NCI-H510A treated with DMSO at 0.1 percent for 48 hours (cell line): ENCODE measurements around the gene MRPL21.

Source experiments
- DNase-seq: peaks from one replicate; lab custom pipeline; 2025; lab: John Stamatoyannopoulos, UW

The MRPL21 gene

GRCh38 chr11:68935066-68935465, 31.4 kb upstream of the MRPL21 start:
- DNase-seq, result no peak

GRCh38 chr11:68934666-68935065, 31.0 kb upstream of the MRPL21 start:
- no peak for DNase-seq

- DNase-seq, result no peak
Measured at GRCh38 chr11:68934321-68934645, 30.7 kb upstream of the MRPL21 start.

- no peak for DNase-seq
Measured at GRCh38 chr11:68933605-68934320, 30.1 kb upstream of the MRPL21 start.

GRCh38 chr11:68932933-68933577, 29.4 kb upstream of the MRPL21 start:
- no peak for DNase-seq

DNA sequence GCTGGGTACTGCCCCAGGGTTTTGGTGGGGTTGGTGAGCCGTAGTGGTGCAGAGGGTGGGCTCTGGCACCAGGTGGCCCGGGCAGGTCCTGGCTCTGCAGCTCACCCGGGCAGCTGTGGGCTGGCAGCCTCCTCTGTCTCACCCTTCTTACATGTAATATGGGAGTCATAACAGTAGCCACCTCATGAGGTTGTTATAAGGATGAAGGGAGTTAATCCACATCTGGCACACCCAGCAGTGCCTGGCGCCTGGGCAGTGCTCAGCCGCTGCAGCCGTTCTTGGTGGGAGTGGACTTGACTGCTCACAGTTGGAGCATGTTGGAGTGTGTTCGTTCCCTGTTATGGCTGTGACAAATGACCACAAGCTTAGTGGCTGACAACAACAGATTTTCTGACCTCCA, 28.7 kb upstream of the MRPL21 start:
- no peak for DNase-seq

DNA sequence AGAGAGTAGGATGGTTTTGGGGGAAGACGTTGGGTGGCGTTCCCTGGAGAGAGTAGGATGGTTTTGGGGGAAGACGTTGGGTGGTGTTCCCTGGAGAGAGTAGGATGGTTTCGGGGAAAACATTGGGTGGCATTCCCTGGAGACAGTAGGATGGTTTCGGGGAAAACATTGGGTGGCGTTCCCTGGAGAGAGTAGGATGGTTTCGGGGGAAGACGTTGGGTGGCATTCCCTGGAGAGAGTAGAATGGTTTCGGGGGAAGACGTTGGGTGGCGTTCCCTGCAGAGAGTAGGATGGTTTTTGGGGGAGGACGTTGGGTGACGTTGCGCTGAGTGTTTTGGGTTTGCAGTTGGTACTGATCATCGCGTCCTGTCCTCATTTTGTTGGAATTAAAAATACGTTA, 28.3 kb upstream of the MRPL21 start:
- no peak for DNase-seq

DNA sequence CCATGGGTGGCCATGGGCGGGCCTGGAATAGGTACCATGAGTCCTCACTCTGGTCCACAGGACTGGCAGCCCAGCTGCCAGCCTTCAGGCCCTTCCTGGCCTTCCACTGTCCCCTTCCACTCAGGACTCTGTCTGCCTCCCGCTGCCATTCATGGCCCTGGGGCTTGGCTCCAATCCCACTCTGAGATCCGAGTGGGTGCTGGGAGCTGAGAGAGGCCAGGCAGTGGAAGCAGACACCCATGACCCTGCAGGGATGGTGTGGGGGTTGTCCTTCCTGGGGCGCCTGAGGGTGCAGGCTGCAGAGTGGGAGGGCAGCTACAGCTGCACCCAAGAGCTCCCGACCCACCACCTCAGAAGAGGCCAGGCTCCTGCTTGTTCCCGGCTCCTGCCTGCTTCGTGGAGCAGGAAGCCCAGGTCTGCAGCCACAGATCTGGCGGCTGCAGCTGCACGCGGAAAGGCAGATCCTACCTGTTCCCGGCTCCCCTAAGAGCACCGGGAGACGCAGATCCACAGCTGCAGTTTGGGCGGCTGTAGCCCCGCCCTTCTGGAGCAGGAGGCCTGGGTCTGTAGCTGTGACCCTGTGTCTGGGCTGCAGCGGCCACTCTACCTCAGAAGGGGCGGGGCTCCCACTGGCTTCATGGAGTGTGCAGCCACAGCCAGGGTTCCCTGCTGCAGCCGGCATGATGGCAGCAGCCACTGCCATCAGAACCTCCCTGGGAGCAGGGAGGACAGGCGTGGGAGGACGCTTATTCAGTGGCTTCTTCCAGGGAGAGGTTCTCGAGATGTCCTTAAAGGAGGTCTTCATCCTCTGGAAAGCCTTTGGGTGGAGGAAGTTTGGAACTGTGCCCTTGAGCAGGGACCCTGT, 27.6 kb upstream of the MRPL21 start:
- no peak for DNase-seq

- no peak for DNase-seq
Measured at GRCh38 chr11:68929706-68930570, 26.3 kb upstream of the MRPL21 start.

GRCh38 chr11:68929135-68929534, 25.5 kb upstream of the MRPL21 start:
- no peak for DNase-seq

DNA sequence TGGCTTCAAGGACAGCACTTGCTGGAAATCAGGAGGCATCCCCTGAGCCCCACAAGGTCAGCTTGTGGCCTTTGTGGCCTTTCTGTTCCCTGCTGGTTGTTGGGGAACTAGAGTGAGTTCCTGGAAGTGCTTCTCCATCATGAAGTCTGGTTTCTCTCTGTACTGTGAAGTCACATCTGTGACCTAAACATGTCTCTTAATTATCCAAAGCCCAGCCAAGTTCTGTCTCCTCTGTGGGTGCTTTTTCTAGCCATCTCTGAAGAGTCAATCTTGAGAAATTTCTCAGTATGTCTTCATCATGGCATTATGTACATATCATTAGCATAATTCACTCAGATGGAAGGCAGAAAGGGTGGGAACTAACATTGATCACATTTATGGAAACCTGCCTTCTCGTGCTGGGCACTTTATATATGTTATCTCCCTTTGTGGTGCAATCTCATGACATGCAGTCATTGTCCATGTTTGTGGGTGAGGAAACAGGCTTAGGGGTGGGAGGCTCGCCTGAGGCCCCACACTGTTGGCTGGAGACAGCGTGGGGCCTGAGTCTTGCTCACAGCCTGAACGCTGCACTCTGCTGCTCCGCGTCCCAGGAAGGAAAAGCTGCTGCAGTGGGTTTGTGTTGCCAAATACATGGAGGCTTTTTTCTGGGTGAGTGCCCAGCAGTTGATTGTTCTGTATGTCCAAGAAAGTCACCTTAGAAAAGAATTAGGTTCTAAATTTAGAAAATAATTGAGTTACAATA, 24.7 kb upstream of the MRPL21 start:
- DNase-seq, result no peak

DNA sequence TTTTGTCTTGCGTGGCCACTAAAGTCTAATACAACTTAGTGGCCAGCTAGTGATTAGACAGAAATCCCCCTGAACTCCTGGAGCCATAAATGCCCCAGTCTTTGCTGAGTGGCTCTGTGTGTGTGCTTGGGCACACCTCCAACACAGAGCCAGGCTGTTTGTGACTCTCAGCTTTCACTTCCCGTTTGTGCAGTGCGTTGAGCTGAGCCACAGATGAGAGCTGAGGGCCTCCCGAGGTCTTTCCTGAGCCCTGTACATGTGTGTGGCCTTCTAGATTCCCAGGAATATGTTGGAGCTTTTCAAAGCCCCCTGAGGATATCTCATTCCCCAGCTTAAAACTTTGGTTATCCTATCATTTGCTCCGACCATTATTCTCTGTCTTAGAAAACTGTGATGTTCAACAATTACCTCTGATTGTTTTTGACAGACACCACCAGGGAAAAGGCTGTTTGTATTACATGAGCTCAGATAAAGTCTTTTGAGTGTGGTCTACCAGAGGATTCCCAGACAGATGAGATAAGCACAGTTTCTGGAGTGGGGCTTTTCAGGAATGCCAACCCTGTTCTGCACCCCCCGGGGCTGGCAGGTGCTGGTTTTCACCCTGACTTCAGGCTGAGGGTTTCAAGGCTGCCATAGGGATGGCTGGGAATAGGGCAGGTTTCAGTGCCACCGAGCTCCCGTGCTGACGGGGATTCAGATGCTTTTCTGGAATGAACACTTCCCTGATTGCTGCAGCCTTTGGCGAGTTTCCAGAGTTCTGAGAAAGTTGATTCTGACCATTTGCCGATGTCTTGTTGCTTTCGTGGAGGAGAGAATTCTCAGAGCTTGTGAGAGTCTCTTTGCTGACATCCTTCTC, 23.9 kb upstream of the MRPL21 start:
- no peak for DNase-seq

DNA sequence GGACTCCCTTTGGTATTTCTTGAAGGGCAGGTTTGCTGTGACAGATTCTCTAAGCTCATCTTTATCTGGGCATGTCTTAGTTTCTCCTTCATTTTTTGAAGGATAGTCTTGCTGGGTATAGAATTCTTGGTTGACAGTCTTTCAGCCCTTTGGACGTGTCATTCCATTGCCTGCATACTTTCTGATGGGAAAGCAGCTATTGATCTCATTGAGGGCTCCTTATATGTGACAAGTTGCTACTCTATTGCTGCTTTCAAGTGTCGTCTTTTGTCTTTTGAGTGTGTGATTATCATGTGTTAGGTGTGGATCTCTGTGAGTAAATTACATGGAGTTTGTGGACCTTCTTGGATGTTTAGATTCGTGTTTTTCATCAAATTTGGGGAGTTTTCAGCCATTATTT, 22.0 kb upstream of the MRPL21 start:
- no peak for DNase-seq

DNA sequence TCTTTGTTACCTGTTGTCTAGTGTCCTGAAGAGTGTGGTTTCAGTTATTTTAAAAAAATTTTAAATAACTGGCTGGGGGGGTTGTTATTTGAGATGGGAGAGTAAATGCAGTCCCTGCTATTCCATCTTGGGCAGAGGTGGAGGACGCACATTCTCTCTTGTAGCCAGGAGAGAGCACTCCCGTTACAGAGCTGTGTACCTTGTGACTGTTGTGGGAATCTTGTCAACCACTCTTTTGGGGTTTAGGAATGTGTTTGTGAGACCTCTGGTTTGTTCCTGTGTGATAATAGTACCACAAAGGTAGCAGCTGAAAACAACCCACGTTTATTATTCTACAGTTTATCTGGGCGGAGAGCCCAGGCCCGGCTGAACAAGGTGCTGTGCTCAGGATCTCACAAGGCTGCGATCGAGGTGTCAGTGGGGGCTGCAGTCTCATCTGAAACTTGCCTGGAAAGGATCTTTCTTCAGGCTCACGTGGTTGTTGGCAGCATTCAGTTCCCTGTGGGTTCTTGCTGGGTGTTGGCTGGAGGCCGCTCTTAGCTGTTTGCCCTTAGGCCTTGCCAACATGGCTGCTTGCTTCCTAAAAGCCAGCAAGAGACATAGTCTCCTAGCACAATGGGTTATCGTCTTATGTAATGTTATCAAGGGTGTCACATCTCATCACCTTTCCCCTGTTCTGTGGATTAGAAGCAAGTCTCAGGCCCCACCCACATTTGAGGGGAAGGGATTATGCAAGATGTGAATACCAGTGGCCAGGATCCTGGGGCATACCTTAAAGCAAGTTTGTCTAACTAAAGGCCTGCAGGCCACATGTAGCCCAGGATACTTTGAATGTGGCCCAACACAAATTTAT, 20.7 kb upstream of the MRPL21 start:
- no peak for DNase-seq

- no peak for DNase-seq
Measured at GRCh38 chr11:68923614-68924013, 20.0 kb upstream of the MRPL21 start.

DNA sequence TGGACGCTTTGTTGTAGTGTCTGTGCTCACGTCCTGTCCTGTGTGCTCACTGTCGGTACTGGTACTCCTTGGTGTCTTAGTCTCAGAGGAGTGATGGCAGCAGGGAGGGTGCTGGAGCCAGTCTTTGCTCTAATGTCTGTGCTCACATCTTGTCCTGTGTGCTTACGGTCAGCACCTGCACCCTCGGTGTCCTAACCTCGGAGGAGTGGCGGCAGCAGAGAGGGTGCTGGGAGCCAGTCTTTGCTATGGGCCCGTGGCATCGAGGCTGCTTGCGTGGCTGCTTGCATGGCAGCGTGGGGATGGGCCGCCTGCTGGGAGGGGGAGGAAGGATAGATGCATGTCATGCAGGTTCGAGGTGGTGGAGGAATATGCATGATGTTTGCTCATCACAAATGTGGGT, 12.8 kb upstream of the MRPL21 start:
- DNase-seq, result no peak

DNA sequence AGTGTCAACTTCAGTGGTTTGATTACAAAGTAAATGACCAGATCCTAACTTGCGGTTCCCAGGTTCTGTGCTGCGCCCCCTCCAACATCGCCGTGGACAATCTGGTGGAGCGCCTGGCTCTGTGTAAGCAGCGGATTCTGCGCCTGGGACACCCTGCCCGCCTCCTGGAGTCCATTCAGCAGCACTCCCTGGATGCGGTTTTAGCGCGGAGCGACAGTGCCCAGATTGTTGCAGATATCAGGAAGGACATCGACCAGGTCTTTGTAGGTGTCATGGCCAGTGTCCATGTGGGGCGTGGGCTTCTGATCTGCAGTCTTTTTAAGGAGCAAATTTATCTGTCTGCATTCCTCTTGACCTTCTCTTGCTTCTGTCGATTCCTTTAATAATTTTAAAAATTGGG, 11.1 kb upstream of the MRPL21 start:
- no peak for DNase-seq

GRCh38 chr11:68913188-68913587, 9.6 kb upstream of the MRPL21 start:
- DNase-seq, result no peak

- DNase-seq, result no peak
Measured at GRCh38 chr11:68912254-68912653, 8.6 kb upstream of the MRPL21 start.

- no peak for DNase-seq
Measured at GRCh38 chr11:68911731-68912130, 8.1 kb upstream of the MRPL21 start.
